Fibroblast of pulmonary artery (primary cell): ENCODE results near the gene CARD10.

Source experiments
- DNase-seq: peaks from one replicate; pipeline ENCODE4 v3.0.0-alpha.2; 2010; ENCODE audit warnings: low read depth
- H3K4me3 ChIP-seq: replicated peaks from 2 replicates; pipeline ENCODE4 v1.5.1; 2011; ENCODE audit warnings: low read depth, mild to moderate bottlenecking, control low read depth, low read length, moderate library complexity
- CTCF ChIP-seq: IDR thresholded peaks from 2 replicates; pipeline ENCODE4 v1.5.1; 2011; ENCODE audit warnings: mild to moderate bottlenecking, control low read depth, low read length, inconsistent platforms; ENCODE audit errors: missing control alignments

The CARD10 gene

DNA sequence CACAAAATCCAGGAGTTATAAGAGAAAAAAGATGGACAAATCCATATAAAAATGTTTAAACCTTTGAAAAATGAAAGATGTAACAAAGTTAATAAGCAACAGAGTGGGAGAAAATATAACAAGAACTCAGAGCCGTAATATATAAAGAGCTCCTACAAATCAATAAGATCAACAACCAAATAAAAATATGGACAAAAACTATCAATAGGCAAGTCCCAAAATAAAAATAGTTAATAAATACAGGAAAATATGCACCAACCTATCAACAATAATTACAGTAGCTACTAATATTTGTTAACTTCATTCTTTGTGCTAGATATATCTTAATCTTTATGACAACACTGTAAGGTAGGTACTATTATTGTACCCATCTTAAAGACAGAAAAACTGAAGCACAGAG, 2.8 kb downstream of the CARD10 start:
- TF ChIP-seq CTCF = no peak
- no peak overlapping the region for H3K4me3 ChIP-seq
- DNase-seq = no peak

DNA sequence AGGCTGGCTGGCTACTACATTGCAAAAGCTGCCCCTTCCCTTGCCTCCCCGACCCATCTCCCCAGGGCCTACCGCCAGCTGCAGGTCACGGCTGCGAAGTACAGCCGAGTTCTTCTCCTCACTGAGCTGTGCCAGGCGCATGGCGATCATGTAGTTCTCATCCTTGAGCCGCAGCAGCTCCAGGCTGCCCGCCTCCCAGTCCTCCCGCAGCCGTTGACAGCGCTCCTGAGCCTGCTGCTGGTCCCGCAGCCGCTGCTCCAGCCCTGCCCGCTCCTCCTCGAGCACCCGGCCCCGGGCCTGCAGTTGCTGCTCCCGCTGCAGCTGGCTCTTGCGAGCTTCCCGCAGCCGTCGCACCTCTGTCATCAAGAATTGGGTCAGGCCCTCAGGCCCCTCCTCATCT, 3.3 kb downstream of the CARD10 start:
- no peak overlapping the region for H3K4me3 ChIP-seq
- no peak for TF ChIP-seq CTCF
- DNase-seq = no peak

GRCh38 chr22:37514526-37515051, 4.6 kb downstream of the CARD10 start:
- no peak for DNase-seq
- H3K4me3 ChIP-seq = no peak overlapping the region
- no peak for TF ChIP-seq CTCF

DNA sequence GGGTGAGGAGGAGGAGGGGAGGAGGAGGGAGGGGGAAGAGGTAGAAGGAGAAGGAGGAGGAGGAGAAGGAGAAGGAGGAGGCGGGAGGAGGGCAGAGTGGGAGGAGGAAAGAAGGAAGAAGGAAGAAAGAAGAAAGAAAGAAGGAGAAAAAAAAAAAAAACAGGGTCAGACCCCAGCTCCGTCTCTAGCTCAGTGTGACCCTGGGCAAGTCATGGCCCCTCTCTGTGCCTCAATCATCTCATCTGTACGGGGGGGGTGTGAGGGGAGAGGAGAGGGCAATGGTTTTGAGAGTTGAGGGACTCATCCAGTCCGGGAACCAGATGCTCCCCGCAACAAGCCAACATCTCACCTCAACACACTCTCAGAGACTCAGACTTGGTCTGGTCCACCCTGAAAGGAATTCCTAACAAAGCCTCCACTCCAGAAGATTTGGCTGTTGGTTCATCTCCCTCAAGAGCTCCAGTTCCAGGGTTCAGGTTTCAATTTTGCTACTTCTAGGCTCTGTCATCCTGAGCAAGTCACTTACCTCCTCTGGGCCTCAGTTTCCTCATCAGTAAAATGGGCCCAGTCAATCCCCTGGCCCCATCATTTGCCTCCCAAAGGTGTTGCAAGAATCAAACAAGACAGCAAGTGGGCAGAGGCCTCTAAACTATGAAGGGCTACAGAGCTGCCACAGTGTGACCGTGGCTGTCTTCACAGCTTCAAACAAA, 7.7 kb downstream of the CARD10 start:
- DNase-seq = no peak
- TF ChIP-seq CTCF = no peak
- no peak overlapping the region for H3K4me3 ChIP-seq

GRCh38 chr22:37510091-37510490, 9.1 kb downstream of the CARD10 start:
- DNase-seq = no peak
- no peak overlapping the region for H3K4me3 ChIP-seq
- no peak for TF ChIP-seq CTCF

GRCh38 chr22:37509059-37509860, 10.0 kb downstream of the CARD10 start:
- H3K4me3 ChIP-seq = no peak overlapping the region
- TF ChIP-seq CTCF = no peak
- DNase-seq = no peak
